Measurements from ENCODE around the gene CTSO.

- no peak for TF ChIP-seq YY1 (IDR thresholded peaks at IDR 0.05; ENCODE audit: low read depth)
- TF ChIP-seq EP300 (IDR thresholded peaks at IDR 0.05; ENCODE audit: borderline replicate concordance) = no peak
- no peak for TF ChIP-seq RAD21 (IDR thresholded peaks at IDR 0.05; ENCODE audit: low read depth)
- TF ChIP-seq REST (IDR thresholded peaks at IDR 0.05; ENCODE audit: low read depth) = no peak
Observed at GRCh38 chr4:155909615-155910226, 43.9 kb downstream of the CTSO start.
